Central memory CD4-positive, alpha-beta T cell (primary cell): ENCODE measurements around the gene LDAH.

Source experiments
- DNase-seq: peaks from one replicate; pipeline ENCODE4 v3.0.0; 2022

The LDAH gene

DNA sequence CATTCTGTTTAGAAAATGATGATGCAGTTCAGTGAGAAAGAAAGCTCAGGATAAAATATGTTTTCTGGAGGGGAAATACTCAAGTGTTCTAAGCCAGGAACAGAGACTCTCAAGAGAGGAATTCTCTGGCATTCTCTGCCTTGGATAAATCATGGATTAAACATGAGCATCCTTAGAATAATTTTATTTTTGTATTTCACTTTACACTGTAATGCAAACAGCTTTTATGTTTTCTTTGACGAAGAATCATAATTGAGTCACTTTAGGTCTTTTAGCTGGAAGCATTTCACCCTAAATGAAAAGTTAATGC lies 144.9 kb downstream of the LDAH start:
- no peak for DNase-seq

DNA sequence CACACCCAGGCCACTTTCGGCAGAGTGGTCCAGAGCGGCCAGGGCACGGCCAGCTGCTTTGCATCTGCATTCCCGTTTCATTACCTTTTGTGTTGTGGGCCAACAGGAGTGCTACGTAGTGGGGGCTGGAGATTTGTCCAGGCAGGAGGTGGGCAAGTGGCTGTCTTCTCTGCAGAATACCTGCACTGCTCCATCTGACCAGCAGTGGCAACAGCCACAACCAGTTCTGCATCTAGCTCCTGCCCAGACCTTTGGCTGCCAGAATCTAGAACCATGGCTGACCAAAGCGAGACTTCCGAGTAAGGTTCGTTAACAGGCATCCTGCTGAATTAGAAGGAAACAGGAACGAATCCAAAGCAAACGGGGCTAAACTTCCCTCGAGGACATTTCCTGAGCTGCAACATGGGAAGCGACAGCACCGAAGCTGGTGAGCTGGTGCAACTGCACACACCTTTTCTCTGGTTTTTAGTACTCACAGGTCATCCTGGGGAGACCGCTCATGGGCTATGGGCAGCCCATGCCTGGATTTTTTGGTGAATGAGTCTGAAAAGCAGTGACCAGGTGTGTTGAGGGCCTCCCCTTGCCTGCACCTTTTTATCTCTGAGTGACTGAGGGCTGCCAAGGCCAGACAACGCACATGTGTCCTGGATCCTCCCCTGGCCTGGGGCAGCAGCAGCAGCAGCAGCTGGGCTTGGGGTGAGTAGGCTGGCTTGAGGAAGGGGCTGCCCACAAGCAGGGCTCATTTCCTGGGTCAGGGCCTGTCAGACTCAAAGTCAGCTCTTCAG lies 145.4 kb downstream of the LDAH start:
- DNase-seq: no peak

DNA sequence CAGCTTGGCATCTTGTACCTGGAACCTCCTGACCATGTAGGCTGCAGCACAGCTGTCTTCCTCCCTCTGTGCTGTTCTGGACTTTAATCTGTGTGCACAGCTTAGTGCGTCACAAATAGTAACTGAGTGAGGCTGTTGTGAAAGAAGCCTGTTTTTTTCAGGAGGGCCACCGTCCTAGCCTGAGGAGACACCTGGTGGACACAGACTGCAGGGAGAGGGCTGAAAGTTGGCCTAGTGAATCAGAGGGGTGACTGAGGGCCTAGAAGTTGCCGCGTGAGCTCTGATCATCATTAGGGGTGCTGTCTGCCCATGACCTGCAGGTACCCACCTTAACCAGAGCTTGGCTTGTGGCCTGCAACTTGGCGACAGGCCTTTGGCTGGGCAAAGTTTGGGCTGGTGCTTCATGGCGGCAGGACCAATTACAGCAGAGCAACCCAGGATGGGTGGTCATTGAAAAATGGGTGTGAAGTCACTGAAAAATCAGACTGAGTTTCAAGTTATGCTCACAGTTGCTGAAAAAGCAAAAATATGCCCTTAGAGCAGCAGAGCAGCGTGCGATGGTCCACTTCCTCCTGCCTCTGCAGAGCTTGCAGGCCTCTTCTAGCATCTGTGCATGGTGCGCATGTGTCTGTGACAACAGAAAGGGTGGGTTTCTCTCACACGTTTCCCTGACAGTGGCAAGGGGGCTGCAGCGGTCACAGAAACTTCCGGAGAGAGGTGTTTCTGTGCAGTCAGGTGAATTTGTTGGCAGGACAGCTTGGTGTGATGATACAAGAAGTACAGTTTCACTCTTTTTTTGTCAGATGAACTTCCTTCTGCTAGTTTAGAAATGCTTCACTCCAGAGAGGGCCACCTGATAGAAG lies 146.3 kb downstream of the LDAH start:
- DNase-seq: no peak

DNA sequence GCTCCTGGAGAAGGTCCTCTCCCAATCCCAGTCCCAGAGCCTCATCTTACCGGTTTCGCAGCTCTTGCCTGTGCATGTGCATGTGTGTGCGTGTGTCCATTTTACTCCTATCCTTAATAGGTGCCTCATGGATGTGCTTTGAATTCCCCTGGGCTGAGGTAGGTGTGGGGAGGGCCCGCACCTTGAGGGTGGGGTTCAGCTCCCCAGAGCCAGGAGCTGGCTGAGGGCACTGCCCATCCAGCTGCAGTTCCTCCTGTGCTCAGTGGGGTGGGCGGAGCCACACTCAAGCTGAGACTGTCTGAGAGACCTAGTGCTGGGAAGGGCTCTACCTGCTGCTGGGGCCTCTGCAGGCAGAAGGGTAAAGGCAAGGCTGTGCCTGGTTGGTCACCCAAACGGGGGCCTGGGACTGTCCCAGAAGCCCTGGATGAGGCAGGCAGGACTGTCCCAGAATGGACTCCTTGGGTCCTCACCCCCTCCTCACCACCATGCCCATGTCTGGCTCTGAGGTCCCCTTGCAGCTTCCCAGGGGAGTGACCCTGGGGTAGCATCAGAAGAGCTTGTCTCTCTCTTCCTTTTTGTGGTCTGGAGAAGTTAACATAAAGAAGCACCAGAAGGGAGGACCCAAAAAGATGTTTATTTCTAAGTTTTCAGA lies 147.1 kb downstream of the LDAH start:
- no peak for DNase-seq

DNA sequence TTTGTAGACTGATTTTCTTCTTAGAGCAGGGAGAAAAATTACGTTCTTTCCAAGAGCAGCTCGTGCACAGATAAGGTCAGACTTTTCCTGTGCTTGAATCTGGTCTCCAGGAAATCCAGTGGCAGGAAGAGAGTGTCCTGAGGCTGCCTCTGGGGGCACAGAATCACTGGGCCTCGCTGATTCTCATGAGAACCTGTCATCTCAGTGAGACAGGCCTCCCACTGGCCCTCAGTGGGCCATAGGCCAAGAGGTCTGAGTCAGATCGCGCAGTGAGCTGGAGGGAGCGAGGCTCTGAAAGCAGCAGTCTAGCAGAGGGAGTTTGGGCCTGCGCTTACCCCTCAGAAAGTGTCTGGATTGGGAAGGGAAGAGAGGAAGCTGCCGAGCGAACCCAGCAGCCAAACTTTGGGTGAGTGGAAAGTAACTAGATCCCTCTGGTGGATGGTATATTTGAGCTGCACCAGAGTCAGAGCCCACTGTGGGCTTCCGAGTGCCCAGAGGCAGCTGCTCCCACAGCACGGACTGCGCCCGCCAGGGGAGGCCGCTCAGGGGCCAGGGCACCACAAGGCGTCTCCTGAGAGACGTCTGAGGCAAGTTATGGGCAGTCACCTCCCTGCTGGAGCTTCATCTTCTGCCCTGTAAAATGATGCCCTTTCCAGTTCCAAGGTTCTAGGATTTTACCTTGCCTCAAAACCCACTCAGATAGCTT lies 147.8 kb downstream of the LDAH start:
- DNase-seq: no peak

DNA sequence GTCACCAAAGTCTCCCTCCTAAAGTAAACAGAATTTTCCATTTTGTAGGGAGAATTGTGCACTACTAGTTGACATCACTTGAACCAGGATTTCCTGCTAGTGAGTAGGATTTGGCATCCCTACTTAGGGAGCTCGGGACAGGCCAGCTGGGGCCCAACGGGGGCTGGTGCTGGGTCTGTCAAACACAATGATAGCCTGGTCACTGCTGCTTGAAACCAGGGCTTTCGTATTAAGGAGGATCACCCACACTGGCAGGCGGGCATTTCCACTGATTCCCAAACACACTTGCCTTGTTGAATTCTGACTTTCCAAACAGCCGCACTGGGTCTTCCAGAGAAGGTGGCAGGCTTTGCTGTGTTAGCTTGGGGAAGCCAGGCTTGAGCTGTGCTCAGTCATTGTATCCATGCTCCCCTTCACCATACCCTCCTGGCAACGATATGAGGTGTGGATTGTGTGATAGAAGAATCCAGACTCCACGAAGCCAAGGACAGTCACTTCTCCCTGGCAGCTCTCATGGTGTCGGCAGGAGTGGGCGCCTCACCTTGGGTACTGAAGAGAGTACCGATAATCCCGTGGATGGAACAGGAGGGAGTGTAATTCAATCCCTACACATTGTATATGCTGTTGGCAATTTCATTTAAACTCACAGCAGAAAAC lies 148.5 kb downstream of the LDAH start:
- no peak for DNase-seq

DNA sequence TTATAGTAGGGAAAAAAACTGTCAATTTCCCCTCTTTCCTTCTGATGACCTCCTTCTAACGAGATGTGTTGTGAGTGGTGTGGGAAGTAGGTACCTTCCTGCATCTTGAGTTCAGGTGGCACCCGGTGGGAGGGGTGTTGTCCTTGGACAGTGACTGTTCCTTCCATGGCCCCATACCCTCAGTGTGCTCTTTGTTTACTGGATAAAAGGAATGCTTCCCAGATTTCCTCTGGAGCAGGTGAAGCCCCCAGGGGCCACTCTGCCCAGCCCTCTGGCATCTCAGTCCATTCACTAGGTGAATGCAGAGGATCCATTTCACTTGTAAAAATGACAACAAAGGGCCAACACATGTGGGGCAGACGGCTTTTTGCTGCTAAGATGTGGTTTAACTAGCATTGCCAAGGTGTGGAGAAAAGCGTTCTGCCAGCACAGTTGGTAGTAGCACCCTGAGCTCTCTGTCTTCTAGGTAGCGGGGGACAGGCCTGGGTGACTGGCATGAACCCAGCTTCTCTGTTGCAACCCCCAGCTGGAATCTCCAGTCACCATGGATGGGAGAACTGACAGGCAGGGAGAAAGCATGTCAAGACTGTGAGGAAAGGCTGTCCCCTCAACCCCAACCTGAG lies 149.1 kb downstream of the LDAH start:
- DNase-seq: no peak

DNA sequence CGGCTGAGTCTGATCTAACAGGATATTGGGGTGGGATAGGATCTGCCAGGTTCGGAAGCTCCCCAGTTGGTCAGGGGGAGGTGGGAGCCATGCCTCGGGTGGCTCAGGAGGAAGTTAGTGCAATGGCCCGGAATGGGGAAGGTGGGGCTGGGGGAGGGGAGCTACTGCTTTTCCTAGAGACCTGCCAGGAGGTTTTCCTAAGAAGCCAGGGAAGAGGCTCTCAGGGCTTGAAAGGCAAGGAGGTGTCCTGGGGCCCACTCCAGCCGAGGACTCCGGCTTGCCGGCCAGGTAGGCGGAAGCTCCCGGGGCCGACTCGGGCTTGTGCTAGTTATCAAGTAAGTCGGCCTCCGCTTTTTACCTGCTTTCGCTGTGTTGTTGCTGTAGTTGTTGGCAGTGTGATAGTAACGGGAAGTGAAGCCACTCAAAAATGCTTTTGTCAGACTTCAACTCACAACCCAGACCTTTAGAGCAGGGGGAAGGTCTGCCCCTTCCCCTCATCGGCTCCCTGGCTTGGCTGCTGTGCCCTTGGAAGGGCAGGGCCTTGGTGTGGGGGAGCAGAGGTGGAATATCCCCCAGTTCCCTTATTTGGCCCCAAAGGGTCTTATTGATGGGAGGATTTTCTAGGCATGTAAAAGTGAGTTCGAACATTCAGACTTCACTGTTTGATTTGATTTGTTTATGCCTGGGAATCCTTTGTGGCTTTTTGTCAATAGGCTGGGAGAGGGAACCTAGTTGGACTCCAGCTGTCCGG lies 150.5 kb downstream of the LDAH start:
- no peak for DNase-seq

DNA sequence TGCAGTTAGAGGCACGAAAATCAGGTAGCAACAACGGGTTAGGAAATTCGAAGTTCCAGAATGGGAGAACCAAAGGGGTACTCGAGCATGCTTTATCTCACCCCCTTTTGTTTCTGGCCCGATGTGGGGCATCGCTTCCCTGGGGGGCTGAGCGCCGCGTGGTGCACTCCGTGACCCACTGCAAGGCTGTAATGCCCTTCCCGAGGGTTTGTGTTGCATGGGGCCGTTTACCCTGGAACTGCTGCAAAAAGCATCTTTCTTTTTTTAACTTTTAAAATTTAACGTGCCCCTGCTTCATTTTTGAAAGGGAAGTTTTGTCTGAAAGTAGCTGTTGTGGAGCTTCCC lies 151.2 kb downstream of the LDAH start:
- DNase-seq: no peak

DNA sequence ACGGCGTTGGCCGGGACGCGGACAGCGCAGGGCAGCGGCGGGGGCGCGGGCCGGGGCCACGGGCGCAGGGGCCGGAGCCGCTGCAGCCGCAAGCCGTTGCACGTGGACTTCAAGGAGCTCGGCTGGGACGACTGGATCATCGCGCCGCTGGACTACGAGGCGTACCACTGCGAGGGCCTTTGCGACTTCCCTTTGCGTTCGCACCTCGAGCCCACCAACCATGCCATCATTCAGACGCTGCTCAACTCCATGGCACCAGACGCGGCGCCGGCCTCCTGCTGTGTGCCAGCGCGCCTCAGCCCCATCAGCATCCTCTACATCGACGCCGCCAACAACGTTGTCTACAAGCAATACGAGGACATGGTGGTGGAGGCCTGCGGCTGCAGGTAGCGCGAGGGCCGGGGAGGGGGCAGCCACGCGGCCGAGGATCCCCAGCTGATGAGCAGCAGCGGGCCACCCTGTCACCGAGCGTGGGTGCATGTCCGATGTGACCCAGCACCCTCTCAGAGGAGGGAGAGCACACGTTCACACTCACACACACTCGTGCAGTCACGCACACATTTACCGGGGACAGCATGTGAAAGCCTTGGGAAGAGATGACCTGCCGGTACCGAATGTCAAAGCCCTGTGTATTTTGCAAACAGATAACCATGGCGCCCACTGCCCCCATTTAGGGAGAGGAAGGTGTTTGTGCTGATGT lies 151.7 kb downstream of the LDAH start:
- DNase-seq: no peak

DNA sequence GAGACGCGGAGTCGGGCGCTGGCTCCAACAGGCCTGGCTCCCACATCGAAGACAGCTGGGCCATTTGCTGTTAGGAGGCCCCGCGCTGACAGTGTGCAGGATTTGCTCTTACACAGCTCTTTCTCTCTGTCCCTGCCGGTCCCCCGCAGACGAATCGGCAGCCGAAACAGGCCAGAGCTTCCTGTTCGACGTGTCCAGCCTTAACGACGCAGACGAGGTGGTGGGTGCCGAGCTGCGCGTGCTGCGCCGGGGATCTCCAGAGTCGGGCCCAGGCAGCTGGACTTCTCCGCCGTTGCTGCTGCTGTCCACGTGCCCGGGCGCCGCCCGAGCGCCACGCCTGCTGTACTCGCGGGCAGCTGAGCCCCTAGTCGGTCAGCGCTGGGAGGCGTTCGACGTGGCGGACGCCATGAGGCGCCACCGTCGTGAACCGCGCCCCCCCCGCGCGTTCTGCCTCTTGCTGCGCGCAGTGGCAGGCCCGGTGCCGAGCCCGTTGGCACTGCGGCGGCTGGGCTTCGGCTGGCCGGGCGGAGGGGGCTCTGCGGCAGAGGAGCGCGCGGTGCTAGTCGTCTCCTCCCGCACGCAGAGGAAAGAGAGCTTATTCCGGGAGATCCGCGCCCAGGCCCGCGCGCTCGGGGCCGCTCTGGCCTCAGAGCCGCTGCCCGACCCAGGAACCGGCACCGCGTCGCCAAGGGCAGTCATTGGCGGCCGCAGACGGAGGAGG lies 152.4 kb downstream of the LDAH start:
- DNase-seq: no peak

DNA sequence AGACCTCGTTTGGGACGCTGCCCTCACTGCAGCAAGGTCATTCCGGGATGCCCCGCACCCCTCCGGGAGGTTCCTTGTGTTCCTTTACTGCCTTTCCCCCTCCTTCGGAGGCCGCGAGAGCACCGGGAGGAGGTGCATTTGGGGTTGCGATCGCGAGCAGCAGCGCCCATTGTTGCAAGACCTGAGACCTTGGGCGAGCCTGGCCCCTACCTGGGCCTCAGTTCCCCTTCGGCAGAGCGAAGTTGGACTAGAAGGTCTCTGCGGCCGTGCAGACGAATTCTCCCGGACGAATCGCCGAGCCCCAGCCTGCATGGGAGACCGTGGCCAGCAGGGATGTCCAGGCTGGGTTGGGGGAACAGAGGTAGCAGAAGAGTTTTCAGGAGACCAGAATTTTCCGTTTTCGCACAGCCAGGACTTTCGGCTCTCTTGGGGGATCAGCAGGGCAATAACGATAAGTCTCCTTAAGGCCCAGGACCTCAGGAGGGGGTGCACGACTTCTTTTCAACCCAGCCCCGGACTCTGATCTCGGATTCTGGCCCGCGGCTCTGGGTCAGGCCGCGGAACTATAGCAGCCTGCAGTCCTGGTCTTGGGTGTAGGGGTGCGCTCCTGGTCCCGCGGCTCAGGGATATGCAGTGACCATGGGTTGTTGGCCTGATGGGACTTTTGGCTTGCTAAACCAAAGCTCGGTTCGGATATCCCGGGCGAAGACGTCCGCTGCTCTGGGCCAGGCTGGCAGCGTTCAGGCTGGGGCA lies 153.2 kb downstream of the LDAH start:
- DNase-seq: no peak

DNA sequence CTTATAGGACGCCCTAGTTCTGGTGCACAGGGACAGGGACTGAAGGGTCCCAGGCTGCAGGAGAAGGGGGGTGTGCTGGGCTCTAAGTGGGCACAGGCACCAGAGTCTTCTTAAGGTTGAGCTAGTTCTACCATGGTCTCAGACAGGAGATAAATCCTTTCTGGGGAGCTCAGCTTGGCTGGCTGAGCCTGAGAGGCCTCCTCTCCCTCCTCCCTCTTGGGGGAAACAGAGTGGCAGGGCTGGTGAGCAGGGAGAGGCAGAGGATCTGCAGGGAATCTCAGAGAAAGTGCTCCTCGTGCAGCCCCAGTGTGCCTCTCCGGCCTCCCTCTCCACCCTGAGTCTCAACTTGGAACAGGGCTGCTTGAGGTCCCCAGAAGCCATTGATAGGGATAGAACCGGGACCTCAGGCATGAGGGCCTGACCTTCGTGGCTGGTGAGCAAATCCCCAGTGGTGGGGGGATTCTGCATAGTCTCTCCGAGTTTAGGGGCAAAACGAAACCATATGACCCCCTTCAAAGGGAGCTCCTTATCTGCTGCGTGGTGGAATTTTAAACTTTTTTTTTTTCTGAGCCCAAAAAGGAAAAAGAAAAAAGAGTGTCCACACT lies 153.9 kb downstream of the LDAH start:
- DNase-seq: no peak

DNA sequence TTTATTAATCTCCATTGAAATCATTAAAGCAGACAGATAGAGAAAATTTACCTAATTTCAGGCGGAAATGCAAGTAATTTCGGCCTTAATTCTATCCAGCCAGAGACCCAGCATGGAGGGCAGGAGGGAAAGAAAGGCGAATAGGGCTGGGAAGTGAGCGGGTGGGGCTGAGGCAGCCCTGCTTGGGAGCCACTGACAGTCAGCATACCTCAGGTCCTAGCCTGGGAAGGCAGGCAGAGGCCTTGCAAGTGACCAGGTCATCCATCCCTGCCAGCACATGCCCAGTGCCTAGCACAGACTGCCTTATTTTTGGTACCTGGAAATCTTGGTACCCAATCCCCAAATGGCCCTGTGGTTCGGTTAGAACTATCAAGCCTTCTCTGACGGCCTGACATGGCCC lies 154.4 kb downstream of the LDAH start:
- no peak for DNase-seq

DNA sequence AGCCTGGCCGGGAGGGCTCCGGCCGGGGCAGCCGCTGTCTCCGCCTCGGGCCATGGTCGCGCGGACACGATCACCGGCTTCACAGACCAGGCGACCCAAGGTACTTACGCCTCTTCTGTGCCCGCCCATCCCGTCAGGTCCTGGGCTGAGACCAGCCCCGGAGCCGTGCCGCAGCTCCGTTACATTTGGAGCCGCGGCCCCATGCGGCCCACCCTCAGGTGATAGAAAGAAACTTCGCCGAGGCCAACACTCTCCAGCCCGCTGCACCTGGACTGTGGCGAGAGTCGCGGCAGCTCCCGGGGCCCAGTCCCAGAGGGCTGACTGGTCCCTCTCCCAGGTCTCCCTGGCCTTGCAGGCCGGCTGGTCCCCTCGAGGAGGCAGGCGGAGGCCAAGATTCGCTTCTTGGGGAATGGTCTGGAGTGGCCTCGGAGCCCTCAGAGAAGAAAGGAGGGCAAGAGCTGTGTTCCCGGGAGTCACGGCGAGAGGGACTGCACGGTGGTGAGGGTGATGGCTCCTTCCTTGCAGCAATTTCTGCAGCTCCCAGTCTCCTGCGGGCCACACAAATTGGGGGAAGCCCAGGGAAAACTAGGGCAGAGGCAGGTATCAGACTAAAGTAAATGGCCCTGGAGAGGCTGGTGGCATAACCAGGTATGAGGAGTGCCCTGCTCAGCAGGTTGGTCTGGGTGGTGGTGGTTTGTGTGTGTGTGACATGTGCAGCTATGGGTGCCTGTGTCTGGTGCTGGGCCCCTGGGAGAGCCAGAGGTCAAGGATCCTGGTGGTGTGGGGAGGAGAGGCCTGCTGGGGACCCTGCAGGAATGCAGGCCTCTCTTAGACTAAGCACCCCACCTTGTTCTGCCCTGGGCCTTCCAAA lies 155.1 kb downstream of the LDAH start:
- DNase-seq: no peak

DNA sequence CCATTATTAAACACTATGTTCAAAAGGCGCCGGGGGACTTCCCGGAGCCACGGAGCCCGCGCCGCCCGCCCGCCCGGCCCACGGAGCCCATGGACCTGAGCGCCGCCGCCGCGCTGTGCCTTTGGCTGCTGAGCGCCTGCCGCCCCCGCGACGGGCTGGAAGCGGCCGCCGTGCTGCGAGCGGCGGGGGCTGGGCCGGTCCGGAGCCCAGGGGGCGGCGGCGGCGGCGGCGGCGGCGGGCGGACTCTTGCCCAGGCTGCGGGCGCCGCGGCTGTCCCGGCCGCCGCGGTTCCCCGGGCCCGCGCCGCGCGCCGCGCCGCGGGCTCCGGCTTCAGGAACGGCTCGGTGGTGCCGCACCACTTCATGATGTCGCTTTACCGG lies 155.8 kb downstream of the LDAH start:
- no peak for DNase-seq

DNA sequence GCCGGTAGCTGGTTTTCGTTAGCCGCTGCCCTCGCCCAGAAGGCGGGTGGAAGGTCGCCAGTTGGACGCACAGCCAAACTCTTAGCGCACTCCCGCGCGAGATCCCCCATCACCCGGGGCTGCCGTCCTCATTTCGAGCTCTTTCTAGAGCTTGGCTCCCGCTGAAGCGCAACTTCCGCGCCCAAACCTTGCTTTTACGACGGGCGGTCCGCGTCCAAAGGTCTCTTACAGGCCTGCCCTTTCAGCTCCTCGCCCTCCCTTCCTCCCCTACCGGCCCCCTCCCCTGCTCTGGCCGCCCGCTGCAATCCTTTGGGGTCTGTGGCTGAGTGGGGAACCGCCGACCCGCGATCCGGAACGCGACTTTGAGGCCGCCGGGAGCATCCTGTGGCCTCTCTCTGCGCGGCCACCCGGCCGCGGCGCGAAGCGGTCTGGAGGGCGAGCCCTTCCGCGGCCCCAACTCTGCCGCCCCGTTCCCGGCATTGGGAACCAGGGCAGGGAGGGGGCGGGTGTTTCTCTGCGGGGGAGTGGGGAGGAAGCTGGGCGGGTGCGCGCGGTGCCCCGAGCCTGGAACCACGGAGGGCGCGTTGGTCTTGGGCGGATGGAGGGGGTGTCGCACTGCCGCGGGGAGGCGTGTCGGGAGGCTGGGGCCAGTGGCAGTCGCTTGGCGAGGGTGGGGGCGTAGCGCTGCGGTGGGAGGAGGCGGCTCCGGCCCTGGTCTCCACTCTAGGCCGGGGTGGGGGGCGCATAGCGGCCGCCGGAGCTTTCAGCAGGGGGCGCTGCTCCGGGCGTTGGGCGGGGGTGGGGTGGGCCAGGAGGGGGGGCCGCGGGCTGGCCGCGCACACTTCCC lies 156.4 kb downstream of the LDAH start, which contains the start of gene GDF7:
Gene GDF7, plus strand, starts transcription at position 841 of the 847 bp plus-strand sequence. CDS start 96 bp downstream, outside the sequence.
- no peak for DNase-seq
